GM12878 (cell line): ENCODE measurements around the gene PNPLA5. TPM values are rescaled to one million over a fixed set of nuclear protein-coding genes. Genes with fewer than 3 reads are reported as not detected.

Experiments
- ATAC-seq: fragments of 200-7000 bp; cut with Tn5 transposase; 3 replicates; pipeline ENCODE4 v1.9.1; 2020; ENCODE audit warnings: mild to moderate bottlenecking, moderate library complexity
- BruUV-seq: library from RNA; stranded (reverse); fragments of 400-500 nt; replicated peaks from 2 replicates; lab custom pipeline; 2021; lab: Mats Ljungman, UMichigan
- CTCF ChIA-PET: fragments of 300-600 bp; sonication (Branson Sonifier 250); formaldehyde crosslinking; extraction: SDS; loops from one replicate; lab custom pipeline; 2021; ENCODE audit warnings: inconsistent platforms; lab: Yijun Ruan, JAX
- POLR2A ChIA-PET: fragments of 350-600 bp; formaldehyde crosslinking; extraction: SDS; loops from one replicate; lab custom pipeline; 2021; ENCODE audit warnings: inconsistent platforms; lab: Charles Lee
- RAD21 ChIA-PET: fragments of 300-600 bp; sonication (Branson Sonifier 250); formaldehyde crosslinking; loops from one replicate; lab custom pipeline; 2023; ENCODE audit warnings: antibody characterized with exemption; ENCODE audit not compliant: unreplicated experiment; lab: Charles Lee
- SMC1A ChIA-PET: fragments of 300-600 bp; sonication (Branson Sonifier 250); formaldehyde crosslinking; loops from one replicate; lab custom pipeline; 2023; ENCODE audit not compliant: unreplicated experiment, uncharacterized antibody; lab: Charles Lee
- DNase-seq: peaks from one replicate; pipeline ENCODE4 v3.0.0-alpha.2; 2011; ENCODE audit warnings: low read depth, low spot score
- FAIRE-seq: peaks from 3 replicates; lab custom pipeline; 2011; peaks lifted over from hg19 to GRCh38; lab: Jason Lieb, UNC
- H2AFZ ChIP-seq: 2 replicates; pipeline ENCODE4 v1.6.0; 2011; ENCODE audit warnings: low read depth, low read length, control low read depth; ENCODE audit not compliant: control insufficient read depth
- H3K27ac ChIP-seq: 2 replicates; pipeline ENCODE4 v1.5.1; 2011; ENCODE audit warnings: control low read depth; ENCODE audit not compliant: control insufficient read depth, insufficient read depth
- H3K27me3 ChIP-seq, 2 experiments: replicated peaks in 1 of 2; 2 replicates each; pipeline versions ENCODE4 v1.6.0 to v1.6.1; 2011; ENCODE audit warnings: low read length in 1 of 2; ENCODE audit not compliant: control insufficient read depth in 2 of 2, insufficient read depth in 2 of 2
- H3K36me3 ChIP-seq, 2 experiments: 2 replicates each; pipeline ENCODE4 v1.5.1; 2011; ENCODE audit warnings: low read length in 1 of 2; ENCODE audit not compliant: control insufficient read depth in 2 of 2, insufficient read depth in 2 of 2
- H3K4me1 ChIP-seq: 2 replicates; pipeline ENCODE4 v1.6.1; 2011; ENCODE audit warnings: mild to moderate bottlenecking, low read length, moderate library complexity, mixed read lengths; ENCODE audit not compliant: control insufficient read depth, insufficient read depth
- H3K4me2 ChIP-seq: 2 replicates; pipeline ENCODE4 v1.6.0; 2011; ENCODE audit warnings: control low read depth; ENCODE audit not compliant: control insufficient read depth, insufficient read depth
- H3K4me3 ChIP-seq: fragments of 200-600 bp; sonication (generic); 2 replicates; pipeline ENCODE4 v1.5.1; 2016
- H3K79me2 ChIP-seq: 2 replicates; pipeline ENCODE4 v1.6.0; 2011; ENCODE audit warnings: low read length; ENCODE audit not compliant: control insufficient read depth, insufficient read depth
- H3K9ac ChIP-seq: 2 replicates; pipeline ENCODE4 v1.8.0; 2011; ENCODE audit warnings: low read length, control low read depth, mixed read lengths; ENCODE audit not compliant: control insufficient read depth, insufficient read depth
- H3K9me3 ChIP-seq: replicated peaks from 3 replicates; pipeline ENCODE4 v1.5.1; 2011; ENCODE audit warnings: mild to moderate bottlenecking, low read length; ENCODE audit not compliant: control insufficient read depth, insufficient read depth
- H4K20me1 ChIP-seq: 2 replicates; pipeline ENCODE4 v1.6.0; 2011; ENCODE audit not compliant: control insufficient read depth, insufficient read depth
- ATF3 ChIP-seq: IDR thresholded peaks from 2 replicates; pipeline ENCODE4 v1.6.1; 2011; ENCODE audit warnings: low read depth, mild to moderate bottlenecking, low read length, moderate library complexity, borderline replicate concordance; ENCODE audit errors: extremely low read depth
- E2F4 ChIP-seq: IDR thresholded peaks from 2 replicates; pipeline ENCODE4 v1.6.1; 2012; ENCODE audit warnings: low read depth, low read length, improper control_type of control experiment
- EZH2 ChIP-seq: IDR thresholded peaks from 2 replicates; pipeline ENCODE4 v1.6.1; 2012; ENCODE audit warnings: low read depth, mild to moderate bottlenecking, control low read depth, inconsistent platforms, low read length, borderline replicate concordance; ENCODE audit not compliant: control insufficient read depth
- GATAD2B ChIP-seq: fragments of 450-650 bp; conservative IDR thresholded peaks from 2 replicates; pipeline ENCODE4 v1.6.1; 2017; ENCODE audit warnings: low read depth, mild to moderate bottlenecking, moderate library complexity
- HDGF ChIP-seq: fragments of 450-650 bp; IDR thresholded peaks from 2 replicates; pipeline ENCODE4 v1.6.1; 2016; ENCODE audit warnings: antibody characterized with exemption
- NFIC ChIP-seq: IDR thresholded peaks from 2 replicates; pipeline ENCODE4 v1.6.1; 2012; ENCODE audit warnings: low read depth, mild to moderate bottlenecking, inconsistent platforms, low read length, moderate library complexity
- NFXL1 ChIP-seq: fragments of 450-650 bp; IDR thresholded peaks from 2 replicates; pipeline ENCODE4 v1.6.1; 2017; ENCODE audit warnings: antibody characterized with exemption, mild to moderate bottlenecking, borderline replicate concordance
- NFYA ChIP-seq: IDR thresholded peaks from 2 replicates; pipeline ENCODE4 v1.6.1; 2011; ENCODE audit warnings: low read depth, mild to moderate bottlenecking, low read length, improper control_type of control experiment, borderline replicate concordance
- RUNX3 ChIP-seq: IDR thresholded peaks from 2 replicates; pipeline ENCODE4 v1.6.1; 2012; ENCODE audit warnings: low read length, inconsistent platforms
- SMAD5 ChIP-seq: IDR thresholded peaks from 2 replicates; pipeline ENCODE4 v1.6.1; 2016; ENCODE audit warnings: antibody characterized with exemption, low read depth
- ZBTB11 ChIP-seq: fragments of 450-650 bp; formaldehyde crosslinking; IDR thresholded peaks from 2 replicates; pipeline ENCODE4 v1.5.0; 2022; ENCODE audit warnings: mild to moderate bottlenecking, missing genetic modification characterization
- ZNF24 ChIP-seq: fragments of 450-650 bp; IDR thresholded peaks from 2 replicates; pipeline ENCODE4 v1.6.1; 2017; ENCODE audit warnings: antibody characterized with exemption, mild to moderate bottlenecking
- ZZZ3 ChIP-seq: IDR thresholded peaks from 2 replicates; pipeline ENCODE4 v1.6.1; 2011; ENCODE audit warnings: low read depth; ENCODE audit not compliant: control insufficient read depth, insufficient read length
- WGBS: methylation state at CpG from one replicate; pipeline ENCODE4 v1.1.6; 2016; ENCODE audit warnings: low lambda C conversion rate; ENCODE audit not compliant: insufficient replicate concordance, insufficient coverage; ENCODE audit errors: missing lambda C conversion rate; 5-methylcytosine and 5-hydroxymethylcytosine counted together
- in situ Hi-C: fragments of 300-500 bp; cut with MboI; formaldehyde crosslinking; loops from 9 replicates; pipeline ENCODE4 v1.14.3; 2018; ENCODE audit warnings: mixed read lengths
- intact Hi-C: fragments of 100-400 bp; cut with micrococcal nuclease; formaldehyde crosslinking; loops from one replicate; pipeline ENCODE4 v1.14.2; 2022; ENCODE audit not compliant: unreplicated experiment
- polyA plus RNA-seq, 11 experiments: library from polyadenylated mRNA; depleted of rRNA in 4 of 11; unstranded in 6 of 11; stranded (reverse) in 5 of 11; fragments of >200 nt; fragmentation: Nextera tagmentation in 4 of 11; fragmentation: Illumina TruSeq in 1 of 11; extraction: Ambion mirVana in 4 of 11; extraction: Trizol in 1 of 11; gene quantifications; 1 replicate in 1 of 11; 2 replicates in 10 of 11; pipeline versions ENCODE4 v1.2.1 to v1.2.3, GENCODE V29; 2011 to 2016; ENCODE audit warnings: inconsistent platforms in 2 of 11, missing spikeins in 2 of 11, low read depth in 1 of 11
- total RNA-seq, 4 experiments: library from RNA; depleted of rRNA in 3 of 4; stranded (reverse); fragments of >200 nt in 3 of 4; fragmentation: Illumina TruSeq in 1 of 4; extraction: Trizol in 1 of 4; gene quantifications; 2 replicates each; pipeline versions ENCODE4 v1.2.1 to v1.2.3, GENCODE V29; 2013 to 2021

PNPLA5 gene
- total and polyA plus RNA-seq, 10 of the 15 experiments (the other 5 are each of a cell fraction or from before 2014, with no cell fraction given), result not detected

GRCh38 chr22:43900206-43900605 lies 8.4 kb upstream of the PNPLA5 start:
- ATAC-seq, result no peak
- no peak for DNase-seq
- ChIA-PET CTCF (interaction anchor here (0.5 to 1.7 kb wide), 2 partner anchors 17 to 381 kb away, joined by 4 to 5 read pairs; no protein-coding TSS in a partner anchor), POLR2A (no interaction called here), SMC1A (no interaction called here), RAD21 (no interaction called here)
- H3K4me1 ChIP-seq, result no peaks in the 10 kb centered on the region
- no peaks in the 10 kb centered on the region for H3K9me3 ChIP-seq
- TF ChIP-seq E2F4 (no peak), ZZZ3 (no peak), NFIC (no peak), EZH2 (no peak), ZNF24 (no peak), SMAD5 (no peak), ATF3 (no peak), ZBTB11 (CRISPR knock-in tag) (no peak), GATAD2B (no peak), HDGF (no peak), NFYA (no peak), RUNX3 (no peak), NFXL1 (no peak)
- no peak overlapping the region for H3K4me3 ChIP-seq
- intact Hi-C loops (no loop called here), in situ Hi-C loops (no loop called here)
- H3K36me3 ChIP-seq, result no peaks in the 10 kb centered on the region
- H3K9ac ChIP-seq, result no peak overlapping the region
- WGBS, result 13% methylated on average over 7 of the region's 7 CpGs
- H3K27me3 ChIP-seq, result peaks cover 4 to 7% of the 10 kb centered on the region in 2 experiments
- no TSS peak for BruUV-seq
- no peak overlapping the region for H2AFZ ChIP-seq
- H3K27ac ChIP-seq, result no peak overlapping the region
- H3K79me2 ChIP-seq, result no peaks in the 10 kb centered on the region
- no peaks in the 10 kb centered on the region; the same call in 1 of the 2 replicates for H4K20me1 ChIP-seq
- no peak for FAIRE-seq
- H3K4me2 ChIP-seq, result no peak overlapping the region
